Natural killer cell (primary cell): ENCODE measurements around the gene CDC42BPA. TPM values are rescaled to one million over a fixed set of nuclear protein-coding genes. Genes with fewer than 3 reads are reported as not detected.

ENCODE experiments used
- ATAC-seq, 3 donors: fragments of 150-1000 bp in 2 of 3; fragments of 200-7000 bp in 1 of 3; cut with Tn5 transposase; 1 replicate in 1 of 3; 2 replicates in 2 of 3; pipeline ENCODE4 v1.10.0; 2021; ENCODE audit warnings: mild to moderate bottlenecking in 2 of 3, moderate library complexity in 2 of 3
- DNase-seq, 2 donors: peaks; one replicate each; pipeline versions ENCODE4 v3.0.0 to v3.0.0-alpha.2; 2013 to 2021; ENCODE audit warnings: mixed read lengths in 1 of 2
- H3K27ac ChIP-seq: one replicate; pipeline ENCODE4 v1.5.1; 2013; ENCODE audit warnings: mild to moderate bottlenecking, low read length
- H3K27me3 ChIP-seq: one replicate; pipeline ENCODE4 v1.6.1; 2013; ENCODE audit warnings: low read length; ENCODE audit not compliant: control insufficient read depth, insufficient read depth
- H3K36me3 ChIP-seq: one replicate; pipeline ENCODE4 v1.6.1; 2013; ENCODE audit warnings: low read length; ENCODE audit not compliant: control insufficient read depth, insufficient read depth
- H3K4me1 ChIP-seq: one replicate; pipeline ENCODE4 v1.6.1; 2013; ENCODE audit warnings: low read length; ENCODE audit not compliant: control insufficient read depth, insufficient read depth
- H3K4me3 ChIP-seq: one replicate; pipeline ENCODE4 v1.5.1; 2013; ENCODE audit warnings: low read length
- H3K9me3 ChIP-seq: one replicate; pipeline ENCODE4 v1.6.1; 2013; ENCODE audit warnings: low read length; ENCODE audit not compliant: control insufficient read depth, insufficient read depth
- H3K27ac Mint-ChIP-seq, 2 donors: one replicate each; pipeline ENCODE4 v1.8.0; 2022; ENCODE audit warnings: mild to moderate bottlenecking in 2 of 2, mixed read lengths in 2 of 2, moderate library complexity in 1 of 2
- H3K27me3 Mint-ChIP-seq, 2 donors: one replicate each; pipeline ENCODE4 v1.8.0; 2022; ENCODE audit warnings: low read depth in 2 of 2, mixed read lengths in 2 of 2
- H3K36me3 Mint-ChIP-seq: one replicate; pipeline ENCODE4 v1.8.0; 2022; ENCODE audit warnings: mixed read lengths
- H3K4me1 Mint-ChIP-seq, 2 donors: one replicate each; pipeline ENCODE4 v1.8.0; 2022; ENCODE audit warnings: mixed read lengths in 2 of 2
- H3K4me3 Mint-ChIP-seq: one replicate; pipeline ENCODE4 v1.8.0; 2022; ENCODE audit warnings: mild to moderate bottlenecking, moderate library complexity, mixed read lengths
- H3K9me3 Mint-ChIP-seq, 2 donors: one replicate each; pipeline ENCODE4 v1.8.0; 2022; ENCODE audit warnings: mixed read lengths in 2 of 2
- WGBS: methylation state at CpG from one replicate; pipeline ENCODE4 v1.1.7; 2013; ENCODE audit warnings: missing lambda C conversion rate; ENCODE audit not compliant: insufficient coverage; 5-methylcytosine and 5-hydroxymethylcytosine counted together
- intact Hi-C: fragments of 100-400 bp; cut with micrococcal nuclease; formaldehyde crosslinking; loops from one replicate; pipeline ENCODE4 v1.14.2; 2022
- total RNA-seq, 4 donors: library from RNA; stranded (reverse); fragments of 120-200 nt in 1 of 4; gene quantifications; one replicate each; pipeline versions ENCODE4 v1.2.3 to v1.2.4, GENCODE V29; 2013 to 2022
- TF ChIP-seq, protein P1 (sequence below): fragments of 200-600 bp; IDR thresholded peaks from one replicate; pipeline ENCODE4 v1.8.0; 2022; ENCODE audit warnings: antibody characterized with exemption

Gene CDC42BPA
- total RNA-seq, 3 donors from 2014 or later (not counting 1 experiment from before 2014, with no cell fraction given), result 0.14 to 2.4 (median 0.77) TPM

DNA sequence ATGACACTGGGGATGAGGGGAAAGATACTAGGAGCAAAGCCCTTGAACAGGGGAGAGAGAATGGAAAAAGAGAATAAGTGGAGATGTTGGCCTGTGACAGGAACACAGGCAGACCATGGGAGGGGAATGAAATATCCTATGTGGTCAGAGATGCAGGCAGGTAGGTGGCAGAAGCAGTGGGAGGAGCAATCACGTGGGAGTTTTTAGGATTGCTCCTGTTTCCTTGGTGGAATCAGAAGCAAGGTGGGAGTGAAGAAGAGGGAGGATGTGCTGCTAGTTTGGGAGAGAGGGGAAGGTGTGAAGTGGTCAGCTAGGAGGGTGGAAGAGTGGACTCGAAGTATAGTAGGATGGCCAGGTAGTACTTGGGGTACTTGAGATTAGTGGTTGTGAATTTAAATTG lies 46.4 kb upstream of the CDC42BPA start:
- no peak overlapping the region for H3K4me3 Mint-ChIP-seq
- Histone ChIP-seq H3K4me1 (no peaks in the 10 kb centered on the region), H3K36me3 (no peaks in the 10 kb centered on the region), H3K27ac (no peak overlapping the region), H3K27me3 (no peaks in the 10 kb centered on the region), H3K4me3 (no peak overlapping the region), H3K9me3 (no peaks in the 10 kb centered on the region)
- no peak for DNase-seq
- H3K9me3 Mint-ChIP-seq, result no peaks in the 10 kb centered on the region
- ATAC-seq, result no peak
- WGBS, result 77% methylated on average over 2 of the region's 2 CpGs
- no peaks in the 10 kb centered on the region for H3K36me3 Mint-ChIP-seq
- H3K27me3 Mint-ChIP-seq, result peaks cover 0 to 3% of the 10 kb centered on the region in 2 donors
- no peak overlapping the region for H3K27ac Mint-ChIP-seq
- no peaks in the 10 kb centered on the region for H3K4me1 Mint-ChIP-seq
- TF ChIP-seq, protein P1, sequence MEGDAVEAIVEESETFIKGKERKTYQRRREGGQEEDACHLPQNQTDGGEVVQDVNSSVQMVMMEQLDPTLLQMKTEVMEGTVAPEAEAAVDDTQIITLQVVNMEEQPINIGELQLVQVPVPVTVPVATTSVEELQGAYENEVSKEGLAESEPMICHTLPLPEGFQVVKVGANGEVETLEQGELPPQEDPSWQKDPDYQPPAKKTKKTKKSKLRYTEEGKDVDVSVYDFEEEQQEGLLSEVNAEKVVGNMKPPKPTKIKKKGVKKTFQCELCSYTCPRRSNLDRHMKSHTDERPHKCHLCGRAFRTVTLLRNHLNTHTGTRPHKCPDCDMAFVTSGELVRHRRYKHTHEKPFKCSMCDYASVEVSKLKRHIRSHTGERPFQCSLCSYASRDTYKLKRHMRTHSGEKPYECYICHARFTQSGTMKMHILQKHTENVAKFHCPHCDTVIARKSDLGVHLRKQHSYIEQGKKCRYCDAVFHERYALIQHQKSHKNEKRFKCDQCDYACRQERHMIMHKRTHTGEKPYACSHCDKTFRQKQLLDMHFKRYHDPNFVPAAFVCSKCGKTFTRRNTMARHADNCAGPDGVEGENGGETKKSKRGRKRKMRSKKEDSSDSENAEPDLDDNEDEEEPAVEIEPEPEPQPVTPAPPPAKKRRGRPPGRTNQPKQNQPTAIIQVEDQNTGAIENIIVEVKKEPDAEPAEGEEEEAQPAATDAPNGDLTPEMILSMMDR, result no peak
- intact Hi-C loops, result no loop called here

GRCh38 chr1:227363825-227364224 lies 45.5 kb upstream of the CDC42BPA start:
- Mint-ChIP-seq H3K36me3 (no peaks in the 10 kb centered on the region), H3K4me3 (no peak overlapping the region), H3K27ac (no peak overlapping the region), H3K4me1 (no peaks in the 10 kb centered on the region), H3K9me3 (no peaks in the 10 kb centered on the region), H3K27me3 (peaks cover 0 to 3% of the 10 kb centered on the region in 2 donors)
- ATAC-seq, result no peak
- Histone ChIP-seq H3K27ac (no peak overlapping the region), H3K27me3 (no peaks in the 10 kb centered on the region), H3K9me3 (no peaks in the 10 kb centered on the region), H3K4me3 (no peak overlapping the region), H3K36me3 (no peaks in the 10 kb centered on the region), H3K4me1 (no peaks in the 10 kb centered on the region)
- no peak for DNase-seq
- 92% methylated on average over 7 of the region's 7 CpGs for WGBS
- intact Hi-C loops, result no loop called here
- TF ChIP-seq, protein P1, result no peak

DNA sequence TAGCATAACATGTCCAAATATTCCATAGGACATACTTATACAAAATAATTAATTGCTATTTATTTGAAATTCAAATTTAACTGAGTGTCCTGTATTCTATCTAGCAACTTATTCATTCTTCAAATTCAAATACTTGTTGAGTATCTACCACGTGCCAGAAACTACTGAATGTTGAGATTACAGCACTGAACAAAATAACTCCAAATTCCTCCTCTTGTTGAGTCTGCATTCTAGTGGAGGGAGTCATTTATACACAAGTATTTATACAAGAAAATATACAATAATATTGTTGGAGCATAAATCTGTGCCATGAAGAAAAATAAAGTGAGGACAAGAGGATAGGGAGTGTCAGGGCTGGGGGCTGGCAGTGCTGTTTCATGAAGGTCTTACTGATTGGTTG lies 43.7 kb upstream of the CDC42BPA start:
- no peaks in the 10 kb centered on the region for H3K36me3 ChIP-seq
- Mint-ChIP-seq H3K27ac (no peak overlapping the region), H3K4me3 (no peak overlapping the region), H3K9me3 (no peaks in the 10 kb centered on the region), H3K4me1 (no peaks in the 10 kb centered on the region), H3K27me3 (peaks cover 0 to 3% of the 10 kb centered on the region in 2 donors), H3K36me3 (no peaks in the 10 kb centered on the region)
- no peak overlapping the region for H3K27ac ChIP-seq
- ATAC-seq (no peak), DNase-seq (no peak)
- no peaks in the 10 kb centered on the region for H3K4me1 ChIP-seq
- H3K4me3 ChIP-seq, result no peak overlapping the region
- no peaks in the 10 kb centered on the region for H3K9me3 ChIP-seq
- no CpG with 5 or more reads among the region's 1 CpG for WGBS
- intact Hi-C loops, result no loop called here
- TF ChIP-seq, protein P1, result no peak
- H3K27me3 ChIP-seq, result no peaks in the 10 kb centered on the region

- no peak overlapping the region for H3K27ac ChIP-seq
Measured at GRCh38 chr1:227357927-227358302, 39.6 kb upstream of the CDC42BPA start.

More at GRCh38 chr1:227357927-227358302, 39.6 kb upstream of the CDC42BPA start:
- intact Hi-C loops, result no loop called here
- Mint-ChIP-seq H3K4me1 (no peaks in the 10 kb centered on the region), H3K27me3 (peaks cover 0 to 8% of the 10 kb centered on the region in 2 donors), H3K4me3 (no peak overlapping the region), H3K36me3 (no peaks in the 10 kb centered on the region), H3K27ac (no peak overlapping the region), H3K9me3 (no peaks in the 10 kb centered on the region)
- Histone ChIP-seq H3K27me3 (no peaks in the 10 kb centered on the region), H3K36me3 (no peaks in the 10 kb centered on the region), H3K4me1 (no peaks in the 10 kb centered on the region), H3K9me3 (no peaks in the 10 kb centered on the region), H3K4me3 (no peak overlapping the region)
- WGBS, result 91% methylated on average over 6 of the region's 6 CpGs
- DNase-seq (no peak), ATAC-seq (no peak)
- TF ChIP-seq, protein P1, result no peak
